Osteoblast (primary cell): ENCODE results near the gene NBAS. TPM values are rescaled to one million over a fixed set of nuclear protein-coding genes. Genes with fewer than 3 reads are reported as not detected.

Experiments
- DNase-seq: peaks from one replicate; pipeline ENCODE4 v3.0.0; 2011; ENCODE audit warnings: low spot score, mixed read lengths; ENCODE audit not compliant: insufficient read length; ENCODE audit errors: missing footprints
- H2AFZ ChIP-seq: 2 replicates; pipeline ENCODE4 v1.6.0; 2011; ENCODE audit warnings: mild to moderate bottlenecking, low read length
- H3K27ac ChIP-seq: 2 replicates; pipeline ENCODE4 v1.5.1; 2011; ENCODE audit warnings: mild to moderate bottlenecking, low read depth, low read length, moderate library complexity
- H3K27me3 ChIP-seq: 2 replicates; pipeline ENCODE4 v1.6.0; 2012; ENCODE audit warnings: mild to moderate bottlenecking, control low read depth, inconsistent platforms, low read length, moderate library complexity; ENCODE audit not compliant: insufficient read depth
- H3K36me3 ChIP-seq: 2 replicates; pipeline ENCODE4 v1.5.1; 2011; ENCODE audit warnings: mild to moderate bottlenecking, low read length, control low read depth, moderate library complexity; ENCODE audit not compliant: insufficient read depth
- H3K4me1 ChIP-seq: 2 replicates; pipeline ENCODE4 v1.5.1; 2011; ENCODE audit warnings: mild to moderate bottlenecking, low read length, control low read depth, moderate library complexity; ENCODE audit not compliant: insufficient read depth
- H3K4me2 ChIP-seq: 2 replicates; pipeline ENCODE4 v1.6.0; 2011; ENCODE audit warnings: mild to moderate bottlenecking, low read length; ENCODE audit not compliant: insufficient read depth
- H3K4me3 ChIP-seq: fragments of 200-600 bp; sonication (generic); 3 replicates; pipeline ENCODE4 v1.5.1; 2012; ENCODE audit warnings: mild to moderate bottlenecking, low read length, inconsistent platforms; ENCODE audit not compliant: insufficient read depth
- H3K79me2 ChIP-seq: 2 replicates; pipeline ENCODE4 v1.6.0; 2012; ENCODE audit warnings: mild to moderate bottlenecking, low read length, control low read depth, inconsistent platforms; ENCODE audit not compliant: insufficient read depth
- H3K9me3 ChIP-seq: 2 replicates; pipeline ENCODE4 v1.5.1; 2011; ENCODE audit warnings: low read depth, low read length, control low read depth
- H4K20me1 ChIP-seq: 2 replicates; pipeline ENCODE4 v1.6.0; 2012; ENCODE audit warnings: mild to moderate bottlenecking, low read length, control low read depth; ENCODE audit not compliant: insufficient read depth
- total RNA-seq: library from RNA; depleted of rRNA; stranded (reverse); fragments of >200 nt; gene quantifications from 2 replicates; pipeline ENCODE4 v1.2.3, GENCODE V29; 2012
- TF ChIP-seq, protein P1 (sequence below): IDR thresholded peaks from 2 replicates; pipeline ENCODE4 v1.5.1; 2011; ENCODE audit warnings: mild to moderate bottlenecking, low read depth, low read length, moderate library complexity; ENCODE audit errors: extremely low read depth

NBAS gene
- total RNA-seq, 1 donor: 98.1 TPM

- no peak overlapping the region for H2AFZ ChIP-seq
- H3K4me1 ChIP-seq: peaks cover 3% of the 10 kb centered on the region
- H3K4me3 ChIP-seq: no peak overlapping the region
- H3K4me2 ChIP-seq: no peak overlapping the region
- no peaks in the 10 kb centered on the region for H3K36me3 ChIP-seq
- TF ChIP-seq, protein P1, sequence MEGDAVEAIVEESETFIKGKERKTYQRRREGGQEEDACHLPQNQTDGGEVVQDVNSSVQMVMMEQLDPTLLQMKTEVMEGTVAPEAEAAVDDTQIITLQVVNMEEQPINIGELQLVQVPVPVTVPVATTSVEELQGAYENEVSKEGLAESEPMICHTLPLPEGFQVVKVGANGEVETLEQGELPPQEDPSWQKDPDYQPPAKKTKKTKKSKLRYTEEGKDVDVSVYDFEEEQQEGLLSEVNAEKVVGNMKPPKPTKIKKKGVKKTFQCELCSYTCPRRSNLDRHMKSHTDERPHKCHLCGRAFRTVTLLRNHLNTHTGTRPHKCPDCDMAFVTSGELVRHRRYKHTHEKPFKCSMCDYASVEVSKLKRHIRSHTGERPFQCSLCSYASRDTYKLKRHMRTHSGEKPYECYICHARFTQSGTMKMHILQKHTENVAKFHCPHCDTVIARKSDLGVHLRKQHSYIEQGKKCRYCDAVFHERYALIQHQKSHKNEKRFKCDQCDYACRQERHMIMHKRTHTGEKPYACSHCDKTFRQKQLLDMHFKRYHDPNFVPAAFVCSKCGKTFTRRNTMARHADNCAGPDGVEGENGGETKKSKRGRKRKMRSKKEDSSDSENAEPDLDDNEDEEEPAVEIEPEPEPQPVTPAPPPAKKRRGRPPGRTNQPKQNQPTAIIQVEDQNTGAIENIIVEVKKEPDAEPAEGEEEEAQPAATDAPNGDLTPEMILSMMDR: no peak
- no peaks in the 10 kb centered on the region for H3K27me3 ChIP-seq
- no peak overlapping the region for H3K27ac ChIP-seq
- no peaks in the 10 kb centered on the region for H3K79me2 ChIP-seq
- no peaks in the 10 kb centered on the region for H3K9me3 ChIP-seq
- H4K20me1 ChIP-seq: peaks cover 5% of the 10 kb centered on the region
- no peak for DNase-seq
These were observed 244.7 kb downstream of the NBAS start for GRCh38 chr2:15316370-15316814.

- H3K79me2 ChIP-seq: no peaks in the 10 kb centered on the region
- no peaks in the 10 kb centered on the region for H3K27me3 ChIP-seq
- no peaks in the 10 kb centered on the region for H3K9me3 ChIP-seq
- no peaks in the 10 kb centered on the region for H3K36me3 ChIP-seq
- H4K20me1 ChIP-seq: peaks cover 5% of the 10 kb centered on the region
- H2AFZ ChIP-seq: no peak overlapping the region
- TF ChIP-seq, protein P1: no peak
- DNase-seq: peak; percentile 78
- H3K4me3 ChIP-seq: no peak overlapping the region
- H3K4me2 ChIP-seq: no peak overlapping the region
- H3K4me1 ChIP-seq: peaks cover 3% of the 10 kb centered on the region
- H3K27ac ChIP-seq: no peak overlapping the region
These were observed 245.7 kb downstream of the NBAS start for GRCh38 chr2:15315411-15315810.

- Histone ChIP-seq H3K4me3 (no peak overlapping the region), H3K27ac (no peak overlapping the region), H2AFZ (no peak overlapping the region), H3K27me3 (no peaks in the 10 kb centered on the region), H3K9me3 (no peaks in the 10 kb centered on the region), H3K36me3 (no peaks in the 10 kb centered on the region), H4K20me1 (peaks cover 5% of the 10 kb centered on the region), H3K4me2 (no peak overlapping the region), H3K79me2 (no peaks in the 10 kb centered on the region), H3K4me1 (peaks cover 3% of the 10 kb centered on the region)
- TF ChIP-seq, protein P1: no peak
- DNase-seq: peak; percentile 83
These were observed 247.5 kb downstream of the NBAS start for GRCh38 chr2:15313657-15314056.

- Histone ChIP-seq H3K27me3 (no peaks in the 10 kb centered on the region), H3K4me2 (no peak overlapping the region), H3K4me1 (peaks cover 3% of the 10 kb centered on the region), H3K79me2 (no peaks in the 10 kb centered on the region), H3K4me3 (no peak overlapping the region), H2AFZ (no peak overlapping the region), H3K27ac (no peak overlapping the region), H4K20me1 (peaks cover 5% of the 10 kb centered on the region), H3K36me3 (peaks cover 4% of the 10 kb centered on the region), H3K9me3 (no peaks in the 10 kb centered on the region)
- TF ChIP-seq, protein P1: no peak
- no peak for DNase-seq
These were observed 249.2 kb downstream of the NBAS start for GRCh38 chr2:15311926-15312325.
